LHCN-M2 (cell line): ENCODE results near the gene CD83. TPM values are rescaled to one million over a fixed set of nuclear protein-coding genes. Genes with fewer than 3 reads are reported as not detected.
"Not testable (repeated sequence)": the region's sequence is repeated elsewhere in the genome, so short reads cannot be mapped to it uniquely, and the experiment has no call there.

Experiments
- DNase-seq: peaks from one replicate; pipeline ENCODE4 v3.0.0-alpha.2; 2012; ENCODE audit warnings: low read depth
- total RNA-seq: library from RNA; depleted of rRNA; stranded (reverse); fragments of >200 nt; gene quantifications from 2 replicates; pipeline ENCODE4 v1.2.3, GENCODE V29; 2014

The CD83 gene
- total RNA-seq, 1 experiment from 2014 or later: 0.57 TPM

DNA sequence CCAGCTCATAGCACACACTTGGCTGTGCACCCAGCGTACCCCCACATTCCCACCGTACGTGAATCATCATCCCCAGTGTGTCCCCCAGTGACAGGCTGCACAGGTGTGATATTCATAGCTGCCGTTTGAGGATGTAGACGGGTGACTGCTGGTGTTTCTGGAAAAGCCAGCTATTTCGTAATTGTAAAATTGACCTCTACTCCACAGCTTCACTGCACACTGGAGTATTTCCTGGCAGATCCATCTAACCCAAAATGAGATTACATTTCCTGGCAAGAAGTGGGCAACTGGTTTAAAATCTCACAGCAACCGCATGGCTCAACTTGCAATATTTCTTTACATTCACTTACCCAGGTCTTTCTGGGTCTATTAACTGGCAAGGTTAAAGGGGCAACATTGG, 30.3 kb downstream of the CD83 start:
- DNase-seq: no peak

DNA sequence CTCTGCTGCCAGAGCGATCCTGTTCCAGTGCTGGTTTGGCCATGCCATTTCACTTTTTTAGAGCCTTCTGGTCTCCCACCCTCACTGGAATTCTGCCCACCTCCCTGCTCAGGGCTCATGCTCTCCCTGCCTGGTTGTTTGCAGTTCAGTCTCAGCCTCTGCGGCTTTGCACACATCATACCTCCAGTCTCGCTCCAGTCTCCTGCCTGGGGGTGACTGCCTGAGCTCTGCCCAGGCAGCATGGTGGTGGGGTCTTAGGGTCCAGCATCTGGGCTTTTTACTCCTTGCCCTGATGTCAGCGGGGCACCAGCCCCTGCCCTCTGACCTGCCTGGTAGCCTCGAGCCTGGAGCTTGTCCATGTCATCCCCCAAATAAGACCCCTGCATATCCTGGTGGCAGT, 30.9 kb downstream of the CD83 start:
- DNase-seq: no peak

DNA sequence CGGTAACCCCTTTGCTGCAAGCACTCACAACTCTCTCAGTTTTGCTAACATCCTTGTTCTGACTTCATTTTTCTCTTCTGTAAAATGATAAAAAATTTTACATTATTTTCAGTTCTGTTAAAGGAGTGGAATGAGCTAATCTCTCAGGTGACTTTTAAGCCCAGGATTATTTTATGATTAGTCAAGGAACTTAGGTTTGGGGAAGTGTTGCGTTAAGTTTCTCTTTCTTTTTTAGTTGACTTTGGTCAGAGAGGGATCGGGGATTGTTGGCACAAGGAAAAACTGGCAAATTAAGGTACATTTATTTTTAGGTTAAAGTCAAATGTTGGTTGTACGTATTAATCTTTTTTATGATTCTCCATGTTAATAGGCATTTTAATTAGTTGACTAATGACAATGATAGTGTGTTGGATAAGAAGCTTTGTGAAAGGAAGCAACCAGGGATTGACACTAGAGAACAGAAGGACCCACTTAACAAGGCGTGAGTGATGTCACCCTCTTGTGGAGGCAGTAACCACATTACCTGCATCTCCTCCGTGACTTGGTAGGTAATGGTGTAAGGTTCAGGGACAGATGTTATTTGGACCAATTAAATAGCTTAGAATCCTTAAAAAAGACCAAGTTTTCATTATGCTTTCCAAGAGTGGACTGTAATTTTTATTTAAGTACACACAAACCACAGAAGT, 31.6 kb downstream of the CD83 start:
- no peak for DNase-seq

DNA sequence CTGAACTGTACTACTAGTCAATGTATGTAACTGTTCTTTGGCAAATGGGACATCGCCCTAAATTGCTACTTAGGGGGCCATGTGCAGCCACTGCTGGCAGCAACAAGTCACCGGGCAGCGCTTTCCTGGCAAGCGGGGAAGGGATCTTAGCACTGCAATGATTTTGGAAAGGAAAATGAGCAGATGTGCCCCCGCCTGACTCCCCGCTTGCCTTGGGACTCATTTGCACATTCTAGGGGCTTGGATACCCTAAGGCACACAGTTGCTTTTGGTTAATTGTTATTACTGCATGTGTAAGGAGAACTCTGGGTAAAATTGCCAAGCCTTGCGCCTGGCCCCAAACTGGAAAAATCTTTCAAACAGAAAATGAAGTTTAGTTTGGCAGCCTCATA, 32.2 kb downstream of the CD83 start:
- no peak for DNase-seq

DNA sequence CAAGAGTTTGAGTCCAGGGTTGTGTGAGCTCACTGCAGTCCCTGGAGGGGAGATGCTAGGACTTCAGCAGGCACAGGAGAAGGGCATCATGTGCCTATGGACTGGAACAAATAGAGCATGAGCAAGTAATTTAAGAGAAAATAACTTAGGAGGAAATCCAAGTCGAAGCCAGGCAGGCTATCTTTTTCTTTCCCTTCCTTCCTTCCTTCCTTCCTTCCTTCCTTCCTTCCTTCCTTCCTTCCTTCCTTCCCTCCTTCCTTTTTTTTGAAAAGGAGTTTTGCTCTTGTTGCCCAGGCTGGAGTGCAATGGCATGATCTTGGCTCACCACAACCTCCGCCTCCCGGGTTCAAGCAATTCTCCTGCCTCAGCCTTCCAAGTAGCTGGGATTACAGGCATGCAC, 33.7 kb downstream of the CD83 start:
- not testable (repeated sequence) for DNase-seq

DNA sequence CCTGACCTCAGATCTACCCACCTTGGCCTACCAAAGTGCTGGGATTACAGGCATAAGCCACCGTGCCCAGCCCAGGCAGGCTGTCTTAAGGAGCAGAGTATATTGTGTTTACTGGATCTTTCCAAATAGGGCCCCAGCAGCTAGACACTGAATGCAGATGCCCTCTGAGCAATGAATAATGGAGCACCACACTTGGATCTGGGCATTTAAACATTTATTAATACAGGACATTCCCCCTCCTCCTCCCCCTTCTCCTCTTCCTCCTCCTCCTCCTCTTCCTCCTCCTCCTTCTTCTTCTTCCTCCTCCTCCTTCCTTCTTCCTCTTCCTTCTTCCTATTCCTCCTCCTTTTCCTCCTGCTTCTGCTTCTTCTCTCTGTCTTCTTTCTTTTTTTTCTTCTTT, 34.2 kb downstream of the CD83 start:
- no peak for DNase-seq

DNA sequence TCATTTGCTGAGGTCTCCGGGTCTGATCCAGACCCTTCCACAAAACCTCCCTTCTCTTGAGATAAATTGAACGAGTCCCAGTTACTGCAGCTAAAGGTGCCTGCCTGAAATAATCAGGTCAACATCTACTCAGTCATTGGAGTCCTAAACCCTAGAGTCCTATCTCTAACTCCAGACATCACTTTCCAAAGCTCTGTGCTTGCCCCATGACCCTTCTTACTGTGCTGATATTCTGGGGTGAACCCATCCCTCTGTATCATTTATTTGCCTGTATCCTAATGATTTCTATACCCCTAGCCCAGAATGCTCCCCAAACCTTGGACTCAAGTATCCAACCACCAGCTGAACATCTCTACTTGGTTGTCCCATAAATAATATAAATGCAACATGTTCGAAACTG, 35.7 kb downstream of the CD83 start:
- no peak for DNase-seq

DNA sequence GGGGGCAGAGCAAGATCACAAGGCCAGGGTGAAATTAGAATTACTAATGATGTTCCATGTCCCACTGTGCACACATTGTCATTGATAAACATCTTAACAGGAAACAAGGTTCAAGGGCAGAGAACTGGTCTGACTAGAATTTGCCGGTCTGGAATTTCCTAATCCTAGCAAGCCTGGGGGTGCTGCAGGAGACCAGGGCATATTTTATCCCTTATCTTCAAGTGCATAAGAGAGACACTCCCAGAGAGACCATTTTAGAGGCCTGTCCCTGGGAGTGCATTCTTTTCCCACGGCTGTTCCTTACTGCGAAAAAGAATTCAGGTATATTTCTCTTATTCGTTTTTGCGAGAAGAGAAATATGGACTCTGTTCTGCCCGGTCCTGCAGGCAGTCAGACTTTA, 41.5 kb downstream of the CD83 start:
- DNase-seq: no peak

DNA sequence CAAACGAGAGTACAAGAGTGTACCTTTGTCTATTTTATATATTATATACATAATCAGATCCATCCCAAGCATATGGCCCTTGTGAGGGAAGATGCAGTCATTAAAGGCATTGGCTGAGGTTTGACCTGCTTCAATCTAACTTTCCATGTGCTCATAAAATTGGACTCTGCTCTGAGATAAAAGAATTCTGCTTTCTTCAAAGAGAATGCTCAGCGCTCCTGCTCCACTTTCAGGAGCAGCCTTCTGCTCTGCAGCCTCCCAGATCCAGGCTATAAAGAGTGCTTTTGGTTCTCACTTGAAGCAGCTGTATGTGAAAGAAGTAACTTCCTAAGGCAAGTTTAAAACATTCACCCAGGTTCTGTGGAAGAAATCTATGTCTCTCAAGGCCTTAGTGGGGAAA, 45.3 kb downstream of the CD83 start:
- DNase-seq: no peak

DNA sequence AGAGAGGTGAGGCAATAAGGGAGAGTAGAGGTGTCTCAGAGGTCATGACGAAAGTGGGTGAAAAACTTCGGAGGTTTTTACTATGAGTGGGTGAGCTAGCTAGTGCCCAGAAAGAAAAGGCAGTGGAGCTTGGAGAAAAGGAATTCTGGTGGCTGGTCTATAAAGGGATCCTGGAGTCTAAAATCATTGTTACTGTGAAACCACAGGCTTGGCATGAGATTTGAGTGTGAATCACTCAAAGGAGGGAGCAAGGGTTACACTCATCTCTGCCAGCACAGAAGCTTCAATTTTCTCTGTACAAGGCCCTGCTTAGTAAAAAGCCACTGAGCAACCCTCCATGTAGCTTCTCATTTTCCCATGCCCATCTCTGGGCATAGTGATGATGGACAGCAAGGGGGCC, 47.5 kb downstream of the CD83 start:
- peak; percentile 71 for DNase-seq

DNA sequence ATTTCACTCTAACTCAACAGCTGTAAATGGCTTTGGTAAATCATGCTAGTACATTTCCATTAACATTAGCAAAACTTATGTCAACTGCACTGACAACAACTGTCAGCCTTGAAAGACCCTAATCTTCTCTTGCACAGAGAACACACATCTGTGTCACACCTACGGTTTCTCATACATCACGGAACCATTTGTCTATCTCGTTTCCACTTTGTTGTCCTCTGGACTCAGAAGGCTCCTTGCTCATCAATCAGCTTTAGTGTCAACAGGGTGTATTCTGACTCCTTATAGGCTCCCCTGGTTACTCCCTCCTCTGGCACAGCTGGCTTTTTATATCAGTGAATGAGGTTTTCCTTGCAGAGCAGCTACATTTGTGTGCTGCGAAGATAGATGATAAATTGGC, 49.3 kb downstream of the CD83 start:
- DNase-seq: no peak

DNA sequence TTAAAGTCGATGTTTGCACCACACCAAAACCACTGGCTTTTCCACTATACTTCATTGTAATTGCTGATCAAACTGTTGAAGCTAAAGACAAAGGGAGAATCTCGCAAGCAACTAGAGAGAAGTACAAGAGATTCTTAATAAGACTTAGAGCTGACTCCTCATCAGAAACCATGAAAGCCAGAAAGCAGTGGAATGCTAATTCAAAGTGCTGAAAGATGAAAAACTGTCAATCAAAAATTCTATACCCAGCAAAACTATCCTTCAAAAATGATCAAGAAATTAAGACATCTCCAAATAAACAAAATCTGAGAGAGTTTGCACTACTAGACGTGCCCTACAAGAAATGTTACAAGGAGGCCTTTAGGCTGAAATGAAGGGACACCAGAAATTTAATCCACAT, 52.6 kb downstream of the CD83 start:
- DNase-seq: no peak

DNA sequence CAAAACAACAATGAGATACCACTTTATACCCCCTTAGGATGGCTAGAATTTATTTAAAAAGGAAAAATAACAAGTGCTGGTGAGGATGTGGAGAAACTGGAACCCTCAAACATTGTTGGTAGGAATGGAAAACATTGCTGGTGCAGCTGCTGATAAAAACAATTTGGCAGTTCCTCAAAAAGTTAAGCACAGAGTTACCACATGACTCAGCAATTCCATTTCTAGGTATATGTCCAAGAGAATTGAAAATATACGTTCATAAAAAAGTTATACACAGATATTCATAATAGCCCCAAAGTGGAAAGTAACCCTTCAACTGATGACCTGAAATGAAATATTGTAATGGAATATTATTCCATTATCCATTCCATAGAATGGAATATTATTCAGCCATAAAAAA, 55.0 kb downstream of the CD83 start:
- no peak for DNase-seq

DNA sequence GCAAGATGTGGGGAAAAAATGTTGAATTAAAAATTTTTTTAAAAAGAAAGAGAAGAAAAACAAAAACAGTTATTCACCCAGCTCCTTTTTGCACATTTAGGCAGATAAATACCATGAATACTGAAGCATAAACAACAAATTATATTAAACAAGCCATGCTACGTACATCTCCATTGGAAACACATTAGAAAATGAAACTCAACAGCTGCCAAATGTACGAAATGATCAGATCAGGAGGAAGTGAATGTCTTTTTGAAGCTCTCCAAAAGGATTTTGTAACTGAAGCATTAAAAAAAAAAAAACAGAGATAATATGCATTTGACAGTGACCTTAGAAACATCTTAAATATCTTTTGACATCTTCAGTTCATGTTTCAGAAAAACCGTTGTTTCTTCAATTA, 56.7 kb downstream of the CD83 start:
- no peak for DNase-seq

DNA sequence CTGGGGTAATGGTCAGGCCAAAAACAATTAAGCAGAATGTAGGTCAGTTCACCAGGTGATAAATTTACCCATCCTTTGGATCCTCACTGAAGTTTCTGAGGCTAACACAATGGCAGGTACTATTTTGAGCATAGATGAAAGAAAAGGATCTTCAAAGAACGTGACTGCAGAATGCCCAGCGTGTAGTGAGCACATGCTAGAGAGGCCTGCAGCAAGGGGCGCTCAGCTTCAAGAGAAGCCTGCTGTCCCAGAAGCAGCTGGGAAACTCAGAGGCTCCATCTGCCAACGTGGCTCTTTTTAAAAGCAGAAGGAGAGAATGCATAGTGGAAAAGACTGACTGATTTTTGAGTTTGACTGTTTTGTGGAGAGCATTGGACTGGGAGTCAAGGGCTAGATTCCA, 57.4 kb downstream of the CD83 start:
- DNase-seq: no peak

DNA sequence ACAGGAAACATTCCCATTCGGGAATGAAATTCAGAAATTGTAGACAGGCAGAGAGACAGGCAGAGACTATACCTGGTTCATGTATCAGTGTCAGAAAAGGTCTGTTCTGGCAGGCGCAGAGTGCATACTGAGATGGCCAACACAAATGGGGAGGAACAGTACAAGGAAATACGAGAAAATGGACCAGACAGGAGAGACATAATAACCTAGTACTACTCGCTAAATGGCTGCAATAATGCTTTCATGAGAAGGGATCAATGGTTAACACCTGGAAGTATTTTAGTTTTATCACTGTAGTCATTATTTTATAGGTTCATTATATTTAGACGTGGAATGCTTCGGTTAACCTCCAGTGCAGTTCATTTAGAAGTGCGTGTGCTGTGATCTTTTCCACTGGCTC, 58.9 kb downstream of the CD83 start:
- DNase-seq: no peak

DNA sequence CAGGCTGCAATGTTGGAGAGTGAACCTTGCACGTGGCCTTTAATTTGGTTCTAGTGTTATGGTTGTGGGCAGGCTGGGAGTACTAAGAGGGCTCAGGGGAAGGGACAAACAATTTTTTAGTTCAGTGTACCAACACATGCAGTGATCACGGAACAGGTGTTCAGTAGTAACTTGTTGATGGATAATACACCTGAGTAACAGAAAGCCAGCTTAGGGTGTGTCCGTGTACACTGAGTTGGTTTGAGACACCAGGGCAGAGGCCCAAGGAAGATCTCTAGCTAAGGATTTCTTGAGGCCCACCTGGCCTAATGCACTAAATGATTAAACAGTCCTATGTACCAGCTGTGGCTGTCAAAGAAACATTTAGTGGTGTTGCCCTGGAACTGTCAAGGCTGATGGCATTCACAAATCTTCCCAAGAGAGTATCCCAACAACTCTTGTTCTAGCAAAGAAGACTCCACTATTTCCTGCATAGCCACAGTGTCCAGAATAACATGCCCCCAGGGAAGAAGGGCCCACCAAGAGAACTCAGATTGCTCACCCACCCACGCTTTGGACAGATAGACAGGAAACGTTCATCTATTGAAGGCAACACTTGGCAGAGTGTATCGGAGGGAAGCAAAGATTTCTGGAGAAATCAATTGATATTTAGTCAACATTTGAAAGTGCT, 60.0 kb downstream of the CD83 start:
- DNase-seq: no peak

DNA sequence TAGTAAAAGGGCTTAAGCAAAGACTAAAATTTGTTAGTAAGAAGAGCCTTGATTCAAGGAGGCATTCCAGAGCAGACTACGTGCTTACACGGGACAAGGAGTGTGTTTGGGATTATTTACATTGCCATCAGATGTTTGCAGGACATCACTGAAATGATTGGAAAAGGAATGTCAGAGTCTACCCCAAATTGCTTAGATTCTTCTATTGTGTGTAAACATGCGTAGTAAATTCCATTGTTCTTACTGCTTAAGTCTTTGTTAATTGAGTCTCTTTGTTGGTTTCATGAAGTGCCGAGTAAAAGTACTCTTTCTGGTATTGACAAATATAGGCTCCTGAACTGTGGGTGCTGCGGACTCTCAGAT, 60.5 kb downstream of the CD83 start:
- no peak for DNase-seq

DNA sequence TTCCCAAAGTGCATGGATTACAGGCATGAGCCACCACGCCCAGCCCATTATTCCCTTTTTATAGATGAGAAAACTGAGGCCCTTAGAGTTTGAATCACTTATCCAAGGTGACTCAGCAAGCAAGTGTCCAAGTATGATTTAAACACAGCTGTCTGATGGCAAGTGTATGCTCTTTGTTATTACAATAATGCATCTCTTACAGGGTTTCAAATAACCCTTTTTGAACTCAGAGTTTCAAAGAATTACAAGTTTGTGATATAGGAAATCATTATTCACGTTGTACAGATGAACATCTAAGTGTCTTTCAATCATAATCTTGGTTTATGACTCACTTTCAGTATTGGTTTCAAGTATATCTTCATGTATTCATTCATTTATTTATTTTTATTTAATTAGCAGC, 63.0 kb downstream of the CD83 start:
- no peak for DNase-seq

DNA sequence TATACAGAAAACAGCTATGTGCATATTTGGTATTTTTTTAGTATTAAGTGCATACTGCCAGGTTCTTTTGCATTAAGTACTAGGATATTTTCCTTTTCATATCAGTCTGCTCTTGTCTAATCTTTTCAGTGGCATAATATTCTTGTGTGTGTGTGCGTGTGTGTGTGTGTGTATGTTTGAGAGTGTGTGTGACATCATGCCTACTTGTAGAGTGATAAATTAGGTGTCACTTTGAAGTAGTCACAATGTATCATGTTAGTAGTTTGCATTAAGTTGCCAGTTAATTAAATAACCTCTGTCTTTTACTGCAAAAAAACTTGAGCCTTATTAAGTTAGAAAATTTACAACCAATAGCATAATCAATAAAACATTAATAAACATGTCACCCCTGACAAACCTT, 65.3 kb downstream of the CD83 start:
- DNase-seq: no peak
